ENCODE results near the gene LRIG3.
"Not testable (repeated sequence)": the region's sequence is repeated elsewhere in the genome, so short reads cannot be mapped to it uniquely, and the experiment has no call there.

LRIG3 gene

GRCh38 chr12:58855630-58856029, 64.7 kb downstream of the LRIG3 start:
- H3K4me3 ChIP-seq (ENCODE audit: low read length); H3K27me3 ChIP-seq (ENCODE audit: insufficient read depth, low read length); H2AFZ ChIP-seq (ENCODE audit: low read depth, low read length); H3K4me1 ChIP-seq (ENCODE audit: insufficient read depth, low read length); H3K9me3 ChIP-seq (ENCODE audit: low read length); H3K36me3 ChIP-seq (ENCODE audit: insufficient read depth, low read length): not testable (repeated sequence)

- Histone ChIP-seq H2AFZ (ENCODE audit: low read depth, low read length) (no peak overlapping the region), H3K4me3 (ENCODE audit: low read length) (no peak overlapping the region), H3K9me3 (ENCODE audit: low read length) (no peaks in the 10 kb centered on the region), H3K36me3 (ENCODE audit: insufficient read depth, low read length) (no peaks in the 10 kb centered on the region), H3K4me1 (ENCODE audit: insufficient read depth, low read length) (no peaks in the 10 kb centered on the region), H3K27me3 (ENCODE audit: insufficient read depth, low read length) (no peaks in the 10 kb centered on the region)
Measured at GRCh38 chr12:58850826-58851225, 69.5 kb downstream of the LRIG3 start.

- Histone ChIP-seq H3K27me3 (ENCODE audit: insufficient read depth, low read length) (no peaks in the 10 kb centered on the region), H3K36me3 (ENCODE audit: insufficient read depth, low read length) (no peaks in the 10 kb centered on the region), H2AFZ (ENCODE audit: low read depth, low read length) (no peak overlapping the region), H3K9me3 (ENCODE audit: low read length) (no peaks in the 10 kb centered on the region), H3K4me1 (ENCODE audit: insufficient read depth, low read length) (no peaks in the 10 kb centered on the region), H3K4me3 (ENCODE audit: low read length) (no peak overlapping the region)
Measured at GRCh38 chr12:58847901-58848600, 72.3 kb downstream of the LRIG3 start.

GRCh38 chr12:58844161-58844560, 76.1 kb downstream of the LRIG3 start:
- Histone ChIP-seq H3K27me3 (ENCODE audit: insufficient read depth, low read length) (no peaks in the 10 kb centered on the region), H3K4me1 (ENCODE audit: insufficient read depth, low read length) (no peaks in the 10 kb centered on the region), H3K4me3 (ENCODE audit: low read length) (no peak overlapping the region), H2AFZ (ENCODE audit: low read depth, low read length) (no peak overlapping the region), H3K9me3 (ENCODE audit: low read length) (no peaks in the 10 kb centered on the region), H3K36me3 (ENCODE audit: insufficient read depth, low read length) (no peaks in the 10 kb centered on the region)

DNA sequence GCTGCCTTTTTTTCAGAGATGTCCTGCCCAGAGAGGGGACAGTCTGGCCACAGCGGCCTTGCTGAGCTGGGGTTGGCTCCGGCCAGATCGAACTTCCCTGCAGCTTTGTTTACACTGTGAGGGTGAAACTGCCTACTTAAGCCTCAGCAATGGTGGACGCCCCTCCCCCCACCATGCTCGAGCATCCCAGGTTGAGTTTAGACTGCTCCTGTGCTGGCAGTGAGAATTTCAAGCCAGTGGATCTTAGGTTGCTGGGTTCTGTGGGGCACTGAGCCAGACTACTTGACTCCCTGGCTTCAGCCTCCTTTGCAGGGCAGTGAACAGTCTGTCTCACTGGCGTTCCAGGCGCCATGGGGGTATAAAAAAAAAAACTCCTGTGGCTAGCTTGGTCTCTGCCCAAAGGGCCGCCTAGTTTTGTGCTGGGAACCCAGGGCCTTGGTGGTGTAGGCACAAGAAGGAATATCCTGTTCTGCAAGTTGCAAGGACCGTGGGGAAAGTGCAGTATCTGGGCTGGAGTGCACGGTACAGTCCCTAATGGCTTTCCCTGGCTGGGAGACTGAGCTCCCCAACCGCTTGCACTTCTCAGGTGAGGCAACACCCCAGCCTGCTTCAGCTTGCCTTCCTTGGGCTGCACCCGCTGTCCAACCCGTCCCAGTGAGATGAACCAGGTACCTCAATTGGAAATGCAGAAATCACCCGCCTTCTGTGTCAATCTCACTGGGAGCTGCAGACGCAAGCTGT, 79.1 kb downstream of the LRIG3 start:
- H3K36me3 ChIP-seq (ENCODE audit: insufficient read depth, low read length) = no peaks in the 10 kb centered on the region
- H3K4me3 ChIP-seq (ENCODE audit: low read length) = no peak overlapping the region
- H3K4me1 ChIP-seq (ENCODE audit: insufficient read depth, low read length) = no peaks in the 10 kb centered on the region

DNA sequence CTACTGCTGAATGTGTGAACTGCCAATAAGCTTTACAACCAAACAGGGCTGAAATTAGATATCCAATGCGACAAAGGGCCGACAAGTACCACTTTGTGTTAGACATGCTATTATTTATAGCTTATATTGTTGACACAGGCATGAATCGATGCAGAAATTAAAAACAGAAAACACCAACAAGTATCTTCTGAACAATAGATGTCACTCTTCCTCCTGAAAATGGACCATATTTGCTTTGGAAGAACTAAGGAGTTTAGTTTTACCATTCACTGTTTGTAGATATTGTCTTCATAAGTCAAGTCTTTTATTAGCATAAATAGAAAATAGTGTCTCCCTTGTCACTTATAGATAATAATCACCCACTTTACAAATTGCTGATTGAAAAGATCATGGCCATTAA, 86.5 kb downstream of the LRIG3 start:
- Histone ChIP-seq H3K4me1 (ENCODE audit: insufficient read depth, low read length) (peaks cover 1% of the 10 kb centered on the region), H3K27me3 (ENCODE audit: insufficient read depth, low read length) (no peaks in the 10 kb centered on the region), H2AFZ (ENCODE audit: low read depth, low read length) (no peak overlapping the region), H3K36me3 (ENCODE audit: insufficient read depth, low read length) (no peaks in the 10 kb centered on the region), H3K9me3 (ENCODE audit: low read length) (no peaks in the 10 kb centered on the region), H3K4me3 (ENCODE audit: low read length) (no peak overlapping the region)

More for the DNA sequence above, 79.1 kb downstream of the LRIG3 start:
- Histone ChIP-seq H2AFZ (ENCODE audit: low read depth, low read length) (no peak overlapping the region), H3K9me3 (ENCODE audit: low read length) (no peaks in the 10 kb centered on the region), H3K27me3 (ENCODE audit: insufficient read depth, low read length) (no peaks in the 10 kb centered on the region)

GRCh38 chr12:58832920-58833319, 87.4 kb downstream of the LRIG3 start:
- Histone ChIP-seq H2AFZ (ENCODE audit: low read depth, low read length) (no peak overlapping the region), H3K4me1 (ENCODE audit: insufficient read depth, low read length) (peaks cover 1% of the 10 kb centered on the region), H3K4me3 (ENCODE audit: low read length) (no peak overlapping the region), H3K9me3 (ENCODE audit: low read length) (no peaks in the 10 kb centered on the region), H3K27me3 (ENCODE audit: insufficient read depth, low read length) (no peaks in the 10 kb centered on the region), H3K36me3 (ENCODE audit: insufficient read depth, low read length) (no peaks in the 10 kb centered on the region)
